Mucosa of stomach (tissue), 1 donor: ENCODE measurements around the gene ANO9.
"Not testable (repeated sequence)": the region's sequence is repeated elsewhere in the genome, so short reads cannot be mapped to it uniquely, and the experiment has no call there.

ENCODE experiments used
- H3K27me3 ChIP-seq: one replicate; pipeline ENCODE4 v1.7.0; 2013; ENCODE audit warnings: mild to moderate bottlenecking, low read length; ENCODE audit not compliant: control insufficient read depth, insufficient read depth
- H3K36me3 ChIP-seq: one replicate; pipeline ENCODE4 v1.7.0; 2013; ENCODE audit warnings: low read length; ENCODE audit not compliant: control insufficient read depth, insufficient read depth
- H3K4me1 ChIP-seq: one replicate; pipeline ENCODE4 v1.7.0; 2013; ENCODE audit warnings: mild to moderate bottlenecking, low read length; ENCODE audit not compliant: control insufficient read depth, insufficient read depth
- H3K4me3 ChIP-seq: one replicate; pipeline ENCODE4 v1.7.0; 2013; ENCODE audit warnings: low read length
- H3K9ac ChIP-seq: one replicate; pipeline ENCODE4 v1.7.0; 2013; ENCODE audit warnings: mild to moderate bottlenecking, low read length, moderate library complexity
- H3K9me3 ChIP-seq: one replicate; pipeline ENCODE4 v1.7.0; 2013; ENCODE audit warnings: mild to moderate bottlenecking, low read length, moderate library complexity; ENCODE audit not compliant: control insufficient read depth
- donor health status: Pancreatic carcinoma.

ANO9 gene

DNA sequence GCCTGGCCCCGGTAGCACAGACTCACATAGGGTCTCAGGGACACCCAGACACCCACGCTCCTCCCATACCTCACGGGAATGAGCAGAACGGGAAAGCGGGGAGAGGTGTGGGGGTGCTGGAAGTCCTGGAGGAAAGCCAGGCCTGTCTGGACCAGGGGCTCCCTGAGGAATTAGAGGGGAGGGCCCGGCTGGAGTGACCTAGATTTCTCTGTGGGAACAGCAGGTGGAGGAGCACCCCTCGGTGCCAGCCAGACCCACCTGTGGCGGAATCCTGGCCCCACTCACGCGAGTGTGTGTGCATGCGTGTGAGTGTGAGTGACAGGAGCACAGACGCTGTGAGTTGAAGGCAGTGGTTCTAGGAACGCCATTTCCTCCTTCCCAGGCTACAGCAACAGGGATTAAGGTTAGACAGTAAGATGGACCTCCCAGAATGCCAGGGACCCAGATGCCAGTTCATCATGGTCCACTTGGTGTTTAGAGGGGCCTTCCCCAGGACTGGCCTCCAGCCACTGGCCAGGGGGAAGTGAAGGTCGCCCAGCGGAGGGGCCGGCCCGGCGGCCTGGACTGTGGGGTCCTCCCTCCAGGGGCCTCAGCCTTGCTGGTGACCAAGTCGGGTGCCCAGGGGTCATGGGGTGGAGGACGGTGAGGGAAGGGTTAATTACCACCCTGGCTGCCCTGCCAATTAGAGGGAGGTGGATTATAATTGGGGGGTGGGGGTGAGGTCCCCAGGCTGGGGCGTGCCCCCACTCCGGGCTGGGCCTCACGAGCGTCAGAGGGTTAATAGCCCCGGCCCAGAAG is 46.8 kb downstream of the ANO9 start:
- Histone ChIP-seq H3K27me3 (no peaks in the 10 kb centered on the region), H3K4me1 (peaks cover 28% of the 10 kb centered on the region), H3K36me3 (no peaks in the 10 kb centered on the region), H3K9ac (peak overlapping the region; percentile 91), H3K4me3 (peak overlapping the region; percentile 71), H3K9me3 (no peaks in the 10 kb centered on the region)

- peak within 1 kb of the TSS; percentile 71 for H3K4me3 ChIP-seq
These were observed 47.6 kb downstream of the ANO9 start, which contains the start of gene PKP3 for GRCh38 chr11:394034-394857. Gene PKP3 (plus strand): TSS chr11:394209. CDS start chr11:394293, 84 bp downstream.

DNA sequence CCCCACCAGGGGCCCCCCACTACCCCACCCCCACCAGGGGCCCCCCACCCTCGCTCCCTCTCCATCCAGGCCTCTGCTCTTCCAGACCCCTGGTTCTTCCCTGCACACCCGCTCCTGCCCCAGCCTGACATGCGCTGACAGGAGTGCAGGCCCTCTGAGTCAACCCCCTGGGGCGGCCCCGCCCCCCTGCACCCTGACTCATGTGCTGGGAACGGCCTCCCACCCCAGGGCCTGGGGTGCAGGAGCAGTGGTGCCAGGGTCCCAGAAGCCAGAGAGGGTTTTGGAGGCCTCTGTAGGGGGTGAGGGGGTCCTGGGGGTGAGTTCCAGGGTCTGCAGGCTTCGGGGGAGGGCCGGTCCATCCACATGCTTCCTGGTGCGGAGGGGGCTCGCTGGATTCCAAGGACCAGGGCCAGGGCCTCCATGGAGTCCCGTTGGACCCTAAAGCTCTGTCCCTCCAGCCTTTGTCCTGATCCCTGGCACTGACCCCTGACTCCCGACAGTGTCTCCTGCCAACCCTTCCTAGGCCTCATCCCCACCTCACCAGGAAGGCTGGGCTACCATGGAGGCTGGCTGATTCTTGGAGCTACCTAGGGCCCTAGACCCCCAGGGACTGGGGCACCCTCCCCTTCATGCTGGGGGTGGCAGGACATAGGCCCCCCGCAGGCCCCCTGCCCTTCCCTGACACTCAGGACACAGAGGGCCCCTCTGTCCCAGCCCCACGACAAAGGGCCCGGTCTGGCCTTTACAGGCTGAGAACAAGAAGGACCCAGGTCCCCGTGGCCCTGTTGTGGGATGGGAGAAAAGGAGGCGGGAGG is 48.4 kb downstream of the ANO9 start:
- Histone ChIP-seq H3K36me3 (no peaks in the 10 kb centered on the region), H3K9ac (peak overlapping the region; percentile 91), H3K4me3 (peak overlapping the region; percentile 71)

More at GRCh38 chr11:394034-394857, 47.6 kb downstream of the ANO9 start, which contains the start of gene PKP3:
- Histone ChIP-seq H3K9me3 (no peaks in the 10 kb centered on the region), H3K9ac (peak within 1 kb of the TSS; percentile 91), H3K27me3 (no peaks in the 10 kb centered on the region), H3K4me1 (peaks cover 28% of the 10 kb centered on the region), H3K36me3 (no peaks in the 10 kb centered on the region)

DNA sequence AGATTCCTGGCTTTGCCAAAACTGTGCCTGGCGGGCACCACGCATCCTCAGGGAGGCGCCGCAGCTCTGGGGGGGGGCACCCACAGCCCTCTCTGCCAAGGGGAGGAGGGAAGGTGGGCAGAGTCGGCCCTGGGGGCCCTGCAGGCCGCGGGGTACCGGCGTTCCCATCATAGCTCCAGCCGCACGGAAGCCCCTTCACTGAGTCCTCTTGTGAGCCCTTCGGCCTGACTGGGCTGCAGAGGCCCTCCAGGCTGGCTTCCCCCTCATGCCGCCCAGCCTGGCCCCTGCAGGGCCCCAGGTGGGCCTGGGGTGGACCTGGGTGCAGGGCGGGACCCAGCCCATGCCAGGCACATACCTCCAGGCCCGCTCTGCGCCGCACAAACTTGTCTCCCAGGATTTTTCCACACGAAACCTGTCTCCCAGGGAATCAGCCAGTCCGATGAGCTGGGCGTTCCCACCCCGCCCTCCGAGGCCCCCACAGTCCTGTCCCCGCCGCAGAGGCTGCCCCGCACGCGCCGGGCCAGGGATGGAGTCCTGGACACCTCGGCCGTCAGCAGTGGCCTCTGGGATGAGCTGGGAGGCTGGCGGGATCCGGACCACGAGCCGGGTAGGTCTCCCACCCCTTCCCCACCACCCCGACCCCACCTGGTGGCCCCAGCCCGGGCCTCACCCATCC is 49.6 kb downstream of the ANO9 start:
- no peak overlapping the region for H3K4me3 ChIP-seq
- H3K36me3 ChIP-seq, result no peaks in the 10 kb centered on the region
- peaks cover 11% of the 10 kb centered on the region for H3K27me3 ChIP-seq
- H3K9me3 ChIP-seq, result no peaks in the 10 kb centered on the region
- no peak overlapping the region for H3K9ac ChIP-seq
- H3K4me1 ChIP-seq, result peaks cover 28% of the 10 kb centered on the region

More for the DNA sequence above, 48.4 kb downstream of the ANO9 start:
- Histone ChIP-seq H3K4me1 (peaks cover 28% of the 10 kb centered on the region), H3K27me3 (peaks cover 4% of the 10 kb centered on the region), H3K9me3 (no peaks in the 10 kb centered on the region)

- H3K9me3 ChIP-seq, result no peaks in the 10 kb centered on the region
- peaks cover 11% of the 10 kb centered on the region for H3K27me3 ChIP-seq
- H3K9ac ChIP-seq, result no peak overlapping the region
- H3K4me3 ChIP-seq, result no peak overlapping the region
- H3K36me3 ChIP-seq, result no peaks in the 10 kb centered on the region
- peaks cover 28% of the 10 kb centered on the region for H3K4me1 ChIP-seq
These were observed 50.4 kb downstream of the ANO9 start for GRCh38 chr11:391117-392017.

GRCh38 chr11:390175-390574 is 51.6 kb downstream of the ANO9 start:
- Histone ChIP-seq H3K27me3 (peaks cover 11% of the 10 kb centered on the region), H3K9me3 (no peaks in the 10 kb centered on the region), H3K4me1 (peaks cover 16% of the 10 kb centered on the region), H3K4me3 (no peak overlapping the region), H3K9ac (no peak overlapping the region), H3K36me3 (no peaks in the 10 kb centered on the region)

GRCh38 chr11:389369-389768 is 52.4 kb downstream of the ANO9 start:
- H3K9me3 ChIP-seq, H3K36me3 ChIP-seq, H3K9ac ChIP-seq, H3K4me3 ChIP-seq: not testable (repeated sequence)
- peaks cover 16% of the 10 kb centered on the region for H3K4me1 ChIP-seq
- H3K27me3 ChIP-seq, result peaks cover 11% of the 10 kb centered on the region

DNA sequence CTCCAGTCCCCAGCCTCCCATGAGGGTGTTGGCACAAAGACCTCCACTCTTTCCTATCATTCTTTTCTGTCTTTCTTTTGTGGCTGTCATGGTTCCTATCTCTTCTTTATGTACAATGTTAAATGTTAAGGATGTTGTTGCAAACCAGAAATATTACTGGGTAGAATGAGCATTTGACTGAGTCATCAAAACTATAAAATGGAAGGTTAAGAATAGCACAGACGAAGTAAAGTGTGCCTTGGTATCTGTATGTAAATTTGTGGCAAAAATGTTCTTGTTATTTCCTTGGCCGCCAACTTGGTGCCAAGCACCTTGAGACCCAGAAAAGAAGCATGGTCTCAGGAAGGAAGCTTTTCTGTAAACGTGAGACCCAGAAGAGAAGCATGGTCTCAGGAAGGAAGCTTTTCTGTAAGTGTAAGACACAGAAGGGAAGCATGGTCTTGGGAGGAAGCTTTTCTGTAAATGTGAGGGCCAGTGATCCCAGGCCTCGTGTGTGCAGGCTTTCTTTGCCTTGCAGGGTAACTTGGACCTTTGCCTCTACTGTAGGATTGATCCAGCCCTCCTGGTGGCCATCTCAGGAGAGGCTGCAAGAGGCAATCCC is 54.5 kb downstream of the ANO9 start:
- Histone ChIP-seq H3K4me3 (no peak overlapping the region), H3K9ac (no peak overlapping the region), H3K4me1 (peaks cover 3% of the 10 kb centered on the region), H3K36me3 (no peaks in the 10 kb centered on the region), H3K9me3 (no peaks in the 10 kb centered on the region), H3K27me3 (peaks cover 16% of the 10 kb centered on the region)

DNA sequence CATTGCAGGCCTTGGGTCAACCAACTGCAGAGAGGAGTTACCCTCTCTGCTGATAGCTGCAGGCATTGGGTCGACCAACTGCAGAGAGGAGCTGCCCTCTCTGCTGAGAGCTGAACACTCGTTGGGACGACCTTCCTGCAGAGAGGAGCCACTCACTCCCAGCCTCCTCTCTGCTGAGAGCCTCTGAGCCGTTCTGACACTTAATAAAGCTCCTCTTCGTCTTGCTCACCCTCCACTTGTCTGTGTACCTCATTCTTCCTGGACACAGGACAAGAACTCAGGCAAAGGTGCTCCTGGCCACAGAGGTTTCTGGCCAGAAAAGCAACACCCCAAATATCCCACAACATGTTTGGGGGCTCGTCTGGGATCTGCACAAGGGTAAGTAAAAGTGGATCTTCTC is 55.3 kb downstream of the ANO9 start:
- peaks cover 16% of the 10 kb centered on the region for H3K27me3 ChIP-seq
- peaks cover 3% of the 10 kb centered on the region for H3K4me1 ChIP-seq
- no peaks in the 10 kb centered on the region for H3K36me3 ChIP-seq
- no peak overlapping the region for H3K9ac ChIP-seq
- no peak overlapping the region for H3K4me3 ChIP-seq
- no peaks in the 10 kb centered on the region for H3K9me3 ChIP-seq

DNA sequence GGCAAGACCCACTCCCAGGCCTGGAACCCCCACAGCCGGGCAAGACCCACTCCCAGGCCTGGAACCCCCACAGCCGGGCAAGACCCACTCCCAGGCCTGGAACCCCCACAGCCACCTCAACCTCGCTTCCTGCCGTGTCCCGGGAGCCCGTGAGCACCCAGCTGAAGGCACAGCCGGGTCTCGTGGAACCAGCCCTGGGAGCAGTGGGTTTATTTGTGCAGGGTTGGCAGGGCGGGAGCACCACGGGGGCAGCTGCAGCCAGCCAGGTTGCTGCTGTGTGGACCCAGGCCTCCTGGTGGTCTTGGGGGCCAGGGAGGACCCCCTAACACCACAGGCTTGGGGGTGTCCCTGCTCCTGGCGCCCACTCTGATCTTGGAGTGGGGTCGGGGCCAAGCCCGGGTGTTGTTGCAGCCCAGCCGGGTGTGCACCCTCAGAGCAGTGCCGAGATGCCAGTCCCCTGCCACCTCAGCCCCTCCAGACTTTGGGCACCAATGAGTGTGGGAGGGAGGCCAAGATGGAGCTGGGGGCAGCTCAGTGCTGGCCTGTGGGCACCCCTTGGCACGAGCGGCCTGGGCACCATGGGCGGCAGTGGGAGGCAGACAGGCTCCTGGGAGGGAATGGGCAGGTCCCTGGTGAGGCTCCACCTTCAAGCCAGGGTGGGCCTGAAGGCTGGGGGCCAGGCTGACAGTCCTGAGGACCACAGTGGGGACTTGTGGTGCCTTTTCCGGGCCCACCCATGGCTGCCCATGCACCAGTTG is 56.0 kb downstream of the ANO9 start:
- Histone ChIP-seq H3K27me3 (peaks cover 16% of the 10 kb centered on the region), H3K9ac (no peak overlapping the region), H3K4me3 (no peak overlapping the region), H3K4me1 (no peaks in the 10 kb centered on the region), H3K36me3 (no peaks in the 10 kb centered on the region), H3K9me3 (no peaks in the 10 kb centered on the region)
